Muscle of leg (tissue), 11 donors: ENCODE data around the gene MAMLD1. TPM values are rescaled to one million over a fixed set of nuclear protein-coding genes. Genes with fewer than 3 reads are reported as not detected.

Experiments
- DNase-seq: peaks from one replicate; pipeline ENCODE4 v3.0.0; 2013
- H3K27ac ChIP-seq: one replicate; pipeline ENCODE4 v1.5.1; 2013; ENCODE audit warnings: mild to moderate bottlenecking, low read length, control low read depth
- H3K27me3 ChIP-seq: one replicate; pipeline ENCODE4 v1.6.1; 2013; ENCODE audit warnings: low read length; ENCODE audit not compliant: control insufficient read depth, insufficient read depth
- H3K36me3 ChIP-seq: one replicate; pipeline ENCODE4 v1.6.1; 2013; ENCODE audit warnings: low read length; ENCODE audit not compliant: control insufficient read depth, insufficient read depth
- H3K4me1 ChIP-seq: one replicate; pipeline ENCODE4 v1.6.1; 2013; ENCODE audit warnings: low read length; ENCODE audit not compliant: control insufficient read depth, insufficient read depth
- H3K4me3 ChIP-seq: one replicate; pipeline ENCODE4 v1.5.1; 2013; ENCODE audit warnings: low read length, control low read depth
- H3K9me3 ChIP-seq: replicated peaks from 2 replicates; pipeline ENCODE4 v1.6.1; 2013; ENCODE audit warnings: low read depth, low read length; ENCODE audit not compliant: control insufficient read depth
- WGBS: methylation state at CpG from one replicate; pipeline ENCODE4 v1.1.5; 2013; ENCODE audit warnings: missing lambda C conversion rate; ENCODE audit not compliant: insufficient coverage; 5-methylcytosine and 5-hydroxymethylcytosine counted together
- polyA plus RNA-seq, 8 donors: library from polyadenylated mRNA; unstranded; fragments of 120-200 nt; gene quantifications; one replicate each; pipeline versions ENCODE4 v1.2.1 to v1.2.3, GENCODE V29; 2013; ENCODE audit warnings: inconsistent platforms in 1 of 8, low replicate concordance in 1 of 8; ENCODE audit not compliant: insufficient read length in 8 of 8, insufficient read depth in 1 of 8
- total RNA-seq: library from RNA; stranded (reverse); fragments of 120-200 nt; gene quantifications from one replicate; pipeline ENCODE4 v1.2.4, GENCODE V29; 2013

MAMLD1 gene
- total and polyA plus RNA-seq, 9 donors = 4.4 to 21.0 (median 15.3) TPM

DNA sequence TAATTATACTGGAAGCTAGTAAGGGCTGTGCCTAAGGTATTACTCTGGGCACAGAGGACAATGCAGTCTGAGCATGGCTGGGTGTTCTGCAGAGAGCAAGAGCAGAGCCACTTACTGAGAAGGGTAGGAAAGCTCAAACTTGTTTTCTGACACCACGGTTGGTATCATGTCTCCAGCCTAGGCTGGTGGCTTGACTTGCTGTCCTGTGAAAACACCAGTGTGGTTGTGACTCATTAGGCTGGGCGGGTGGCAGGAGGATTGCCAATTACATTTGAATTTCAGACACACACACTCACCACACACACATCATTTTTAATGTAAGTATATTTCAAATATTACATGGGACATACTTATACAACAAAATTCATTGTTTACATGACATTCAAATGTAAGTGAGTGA lies 185.6 kb downstream of the MAMLD1 start:
- H3K9me3 ChIP-seq = no peaks in the 10 kb centered on the region
- H3K36me3 ChIP-seq = no peaks in the 10 kb centered on the region
- peaks cover 23% of the 10 kb centered on the region for H3K4me1 ChIP-seq
- no peak overlapping the region for H3K4me3 ChIP-seq
- WGBS = no CpG with 5 or more reads among the region's 2 CpGs
- peaks cover 19% of the 10 kb centered on the region for H3K27me3 ChIP-seq
- no peak overlapping the region for H3K27ac ChIP-seq
- no peak for DNase-seq

DNA sequence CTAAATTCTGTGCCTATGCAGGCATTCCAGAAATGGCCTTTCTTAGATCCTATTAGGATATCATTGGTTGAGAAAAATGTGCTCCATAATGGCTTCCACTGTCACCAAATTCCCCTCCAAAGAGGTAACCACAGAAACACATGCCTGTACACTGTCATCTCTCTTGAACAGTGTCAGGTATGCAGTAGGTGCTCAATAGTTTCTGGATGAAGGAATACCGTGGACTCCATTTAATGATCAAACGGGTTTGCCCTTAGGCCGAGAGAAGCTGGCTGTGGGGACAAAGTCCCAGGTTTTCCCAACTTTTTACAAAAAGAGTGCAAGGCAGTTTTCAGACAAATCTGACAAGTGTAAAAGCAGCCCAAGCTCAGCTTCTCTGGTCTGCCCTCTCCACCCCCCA lies 188.8 kb downstream of the MAMLD1 start:
- Histone ChIP-seq H3K4me1 (peaks cover 17% of the 10 kb centered on the region), H3K4me3 (no peak overlapping the region), H3K9me3 (no peaks in the 10 kb centered on the region), H3K36me3 (no peaks in the 10 kb centered on the region), H3K27ac (no peak overlapping the region), H3K27me3 (peaks cover 13% of the 10 kb centered on the region)
- WGBS = 86% methylated on average over 3 of the region's 3 CpGs
- no peak for DNase-seq

DNA sequence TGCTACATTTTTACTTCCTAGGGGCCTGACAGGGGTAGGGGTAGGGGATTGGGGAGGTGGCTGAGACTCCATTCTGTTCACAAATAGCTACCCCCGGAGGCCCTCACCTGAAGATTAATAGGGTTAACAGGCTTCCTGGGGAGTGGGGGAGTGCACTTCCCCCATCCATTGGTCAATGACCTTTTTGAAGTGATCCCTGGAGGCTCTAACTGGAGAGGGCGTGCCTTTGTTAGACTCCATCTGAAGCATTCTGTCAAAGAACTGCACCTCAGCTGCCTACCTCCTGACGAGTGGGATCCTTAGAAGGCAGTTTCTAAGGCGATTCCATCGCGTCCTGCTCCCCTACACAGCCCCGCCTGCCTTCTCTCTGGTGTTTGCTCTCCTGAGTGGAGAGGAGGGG lies 195.3 kb downstream of the MAMLD1 start:
- DNase-seq = no peak
- H3K27ac ChIP-seq = no peak overlapping the region
- WGBS = 25% methylated on average over 1 of the region's 7 CpGs
- no peaks in the 10 kb centered on the region for H3K36me3 ChIP-seq
- no peaks in the 10 kb centered on the region for H3K9me3 ChIP-seq
- H3K4me1 ChIP-seq = no peaks in the 10 kb centered on the region
- H3K4me3 ChIP-seq = no peak overlapping the region
- H3K27me3 ChIP-seq = peaks cover 4% of the 10 kb centered on the region

Other genes with a start within 250 kb of the MAMLD1 start
- 5.5 TPM for gene MTM1, start 205.3 kb downstream of the MAMLD1 start, total RNA-seq
- gene MTM1, start 205.3 kb downstream of the MAMLD1 start, polyA plus RNA-seq = 1 to 10 TPM; 4.0 to 5.9 (median 4.6) TPM